HEK293 (cell line): ENCODE measurements around the gene MAT2A.

Experiments
- CTCF ChIA-PET: fragments of 350-600 bp; formaldehyde crosslinking; extraction: SDS; loops from one replicate; lab custom pipeline; 2021; ENCODE audit warnings: antibody characterized with exemption; lab: Yijun Ruan, JAX
- POLR2A ChIA-PET: fragments of 300-600 bp; formaldehyde crosslinking; extraction: SDS; loops from one replicate; lab custom pipeline; 2020; ENCODE audit warnings: antibody characterized with exemption, inconsistent platforms; lab: Yijun Ruan, JAX
- H3K27ac ChIP-seq: fragments of 200-500 bp; sonication (Bioruptor generic); 2 replicates; pipeline ENCODE4 v1.5.1; 2014; ENCODE audit warnings: low read depth, low read length, control low read depth, inconsistent platforms; ENCODE audit errors: extremely low read depth
- H3K36me3 ChIP-seq, 2 experiments: fragments of 200-500 bp in 1 of 2; sonication (Bioruptor generic) in 1 of 2; 1 replicate in 1 of 2; 2 replicates in 1 of 2; pipeline ENCODE4 v1.5.1; 2014 to 2017; ENCODE audit warnings: inconsistent platforms in 2 of 2, low read length in 2 of 2; ENCODE audit not compliant: control insufficient read depth in 2 of 2, insufficient read depth in 1 of 2
- H3K4me1 ChIP-seq: fragments of 200-500 bp; sonication (Bioruptor generic); 2 replicates; pipeline ENCODE4 v1.5.1; 2014; ENCODE audit warnings: mild to moderate bottlenecking, low read length, inconsistent platforms; ENCODE audit not compliant: control insufficient read depth, insufficient read depth
- H3K4me3 ChIP-seq: 2 replicates; pipeline ENCODE4 v1.5.1; 2011; ENCODE audit warnings: low read depth, mild to moderate bottlenecking, control low read depth, low read length, moderate library complexity
- H3K9me3 ChIP-seq: fragments of 200-500 bp; sonication (Bioruptor generic); 2 replicates; pipeline ENCODE4 v1.5.1; 2014; ENCODE audit warnings: low read depth, low read length, inconsistent platforms; ENCODE audit not compliant: control insufficient read depth, insufficient read depth
- EGR2 ChIP-seq: fragments of 450-650 bp; formaldehyde crosslinking; IDR thresholded peaks from 2 replicates; pipeline ENCODE4 v1.5.1; 2016; ENCODE audit warnings: low read depth, missing biosample characterization, missing genetic modification characterization
- GLI4 ChIP-seq: fragments of 450-650 bp; formaldehyde crosslinking; IDR thresholded peaks from 2 replicates; pipeline ENCODE4 v1.5.1; 2016; ENCODE audit warnings: missing biosample characterization, missing genetic modification characterization
- HIC1 ChIP-seq: fragments of 450-650 bp; formaldehyde crosslinking; IDR thresholded peaks from 2 replicates; pipeline ENCODE4 v1.5.1; 2016; ENCODE audit warnings: missing biosample characterization, missing genetic modification characterization
- IKZF3 ChIP-seq: fragments of 450-650 bp; IDR thresholded peaks from 2 replicates; pipeline ENCODE4 v1.5.0; 2018; ENCODE audit warnings: missing biosample characterization, mild to moderate bottlenecking, missing genetic modification characterization, moderate library complexity
- OSR2 ChIP-seq: fragments of 450-650 bp; formaldehyde crosslinking; IDR thresholded peaks from 2 replicates; pipeline ENCODE4 v1.5.1; 2016; ENCODE audit warnings: missing biosample characterization, missing genetic modification characterization
- PATZ1 ChIP-seq: fragments of 450-650 bp; formaldehyde crosslinking; IDR thresholded peaks from 2 replicates; pipeline ENCODE4 v1.5.1; 2016; ENCODE audit warnings: missing biosample characterization, missing genetic modification characterization
- PRDM1 ChIP-seq: fragments of 450-650 bp; formaldehyde crosslinking; IDR thresholded peaks from 2 replicates; pipeline ENCODE4; 2016; ENCODE audit warnings: missing biosample characterization, missing genetic modification characterization
- REPIN1 ChIP-seq: fragments of 450-650 bp; formaldehyde crosslinking; IDR thresholded peaks from 2 replicates; pipeline ENCODE4 v1.5.1; 2017; ENCODE audit warnings: missing biosample characterization, missing genetic modification characterization, low read depth
- WT1 ChIP-seq: fragments of 450-650 bp; formaldehyde crosslinking; IDR thresholded peaks from 2 replicates; pipeline ENCODE4 v1.5.1; 2016; ENCODE audit warnings: missing biosample characterization, missing genetic modification characterization
- ZBTB49 ChIP-seq: fragments of 450-650 bp; formaldehyde crosslinking; IDR thresholded peaks from 2 replicates; pipeline ENCODE4 v1.5.1; 2016; ENCODE audit warnings: missing biosample characterization, missing genetic modification characterization, low read depth
- ZNF132 ChIP-seq: fragments of 450-650 bp; formaldehyde crosslinking; IDR thresholded peaks from 2 replicates; pipeline ENCODE4 v1.5.1; 2017; ENCODE audit warnings: missing biosample characterization, missing genetic modification characterization, borderline replicate concordance
- ZNF18 ChIP-seq: fragments of 450-650 bp; formaldehyde crosslinking; IDR thresholded peaks from 2 replicates; pipeline ENCODE4 v1.5.1; 2016; ENCODE audit warnings: missing biosample characterization, missing genetic modification characterization
- ZNF248 ChIP-seq: fragments of 450-650 bp; formaldehyde crosslinking; IDR thresholded peaks from 2 replicates; pipeline ENCODE4 v1.5.1; 2017; ENCODE audit warnings: missing biosample characterization, missing genetic modification characterization
- ZNF280D ChIP-seq: fragments of 450-650 bp; formaldehyde crosslinking; IDR thresholded peaks from 2 replicates; pipeline ENCODE4 v1.5.1; 2016; ENCODE audit warnings: missing biosample characterization, missing genetic modification characterization
- ZNF514 ChIP-seq: fragments of 450-650 bp; formaldehyde crosslinking; IDR thresholded peaks from 2 replicates; pipeline ENCODE4 v1.5.1; 2016; ENCODE audit warnings: missing biosample characterization, missing genetic modification characterization
- ZNF585B ChIP-seq: fragments of 450-650 bp; formaldehyde crosslinking; IDR thresholded peaks from 2 replicates; pipeline ENCODE4 v1.5.1; 2016; ENCODE audit warnings: missing biosample characterization, missing genetic modification characterization
- ZNF830 ChIP-seq: fragments of 450-650 bp; IDR thresholded peaks from 2 replicates; pipeline ENCODE4 v1.5.0; 2018; ENCODE audit warnings: missing biosample characterization, missing genetic modification characterization, low read depth, mild to moderate bottlenecking, moderate library complexity

Gene MAT2A

GRCh38 chr2:85593023-85593422 lies 54.1 kb downstream of the MAT2A start:
- Histone ChIP-seq H3K36me3 (peaks cover 7 to 14% of the 10 kb centered on the region in 2 experiments; a peak in 1 of 3 replicates), H3K9me3 (no peaks in the 10 kb centered on the region), H3K27ac (no peak overlapping the region), H3K4me3 (no peak overlapping the region), H3K4me1 (0 out of 2 replicates have a peak, but pooled peaks cover 3% of the 10 kb centered on the region)
- POLR2A ChIA-PET = interaction anchor here (0.6 to 1.7 kb wide), 4 partner anchors 10 to 32 kb away, joined by 3 to 5 read pairs (median 5); partner anchors contain the start of genes GGCX, TMEM150A and VAMP8
- CTCF ChIA-PET = interaction anchor here (0.6 kb wide), 1 partner anchor 227 kb away, joined by 3 read pairs; no protein-coding TSS in a partner anchor
- TF ChIP-seq ZNF585B (no peak), EGR2 (tag by site-specific recombination) (no peak), ZNF18 (tag by site-specific recombination) (no peak), REPIN1 (tag by site-specific recombination) (no peak), HIC1 (tag by site-specific recombination) (no peak), ZNF830 (tag by site-specific recombination) (no peak), IKZF3 (tag by site-specific recombination) (no peak), ZNF248 (tag by site-specific recombination) (no peak), GLI4 (no peak), PRDM1 (tag by site-specific recombination) (no peak), WT1 (no peak), ZBTB49 (tag by site-specific recombination) (no peak), PATZ1 (tag by site-specific recombination) (no peak), ZNF280D (tag by site-specific recombination) (no peak), ZNF514 (no peak), OSR2 (tag by site-specific recombination) (no peak), ZNF132 (no peak)
